ENCODE measurements around the gene MAP1B.

MAP1B gene

GRCh38 chr5:72194846-72195245 lies 87.6 kb downstream of the MAP1B start:
- peak in 1 of 2 donors; percentile 6 for DNase-seq (ENCODE audit: low read depth in 2 of 2)

- DNase-seq (ENCODE audit: low read depth in 2 of 2): no peak
Measured at GRCh38 chr5:72195581-72195980, 88.3 kb downstream of the MAP1B start.

GRCh38 chr5:72197393-72197792 lies 90.1 kb downstream of the MAP1B start:
- DNase-seq (ENCODE audit: low read depth in 2 of 2): no peak

- DNase-seq (ENCODE audit: low read depth in 2 of 2): no peak
Measured at GRCh38 chr5:72199681-72200080, 92.4 kb downstream of the MAP1B start.

- DNase-seq (ENCODE audit: low read depth in 2 of 2): no peak
Measured at GRCh38 chr5:72202331-72202825, 95.1 kb downstream of the MAP1B start.

GRCh38 chr5:72203251-72203845 lies 96.1 kb downstream of the MAP1B start:
- no peak for DNase-seq (ENCODE audit: low read depth in 2 of 2)

- DNase-seq (ENCODE audit: low read depth in 2 of 2): no peak
Measured at GRCh38 chr5:72204946-72205345, 97.7 kb downstream of the MAP1B start.

GRCh38 chr5:72205431-72206009 lies 98.2 kb downstream of the MAP1B start:
- DNase-seq (ENCODE audit: low read depth in 2 of 2): no peak

- DNase-seq (ENCODE audit: low read depth in 2 of 2): no peak
Measured at GRCh38 chr5:72206160-72206559, 98.9 kb downstream of the MAP1B start.

GRCh38 chr5:72206994-72207393 lies 99.7 kb downstream of the MAP1B start:
- no peak for DNase-seq (ENCODE audit: low read depth in 2 of 2)

- DNase-seq (ENCODE audit: low read depth in 2 of 2): no peak
Measured at GRCh38 chr5:72208324-72208926, 101.2 kb downstream of the MAP1B start.

GRCh38 chr5:72209147-72210115 lies 102.2 kb downstream of the MAP1B start:
- no peak for DNase-seq (ENCODE audit: low read depth in 2 of 2)

- DNase-seq (ENCODE audit: low read depth in 2 of 2): no peak
Measured at GRCh38 chr5:72210888-72211678, 103.8 kb downstream of the MAP1B start.

- DNase-seq (ENCODE audit: low read depth in 2 of 2): no peak
Measured at GRCh38 chr5:72212171-72212570, 104.9 kb downstream of the MAP1B start.

GRCh38 chr5:72213482-72213881 lies 106.2 kb downstream of the MAP1B start:
- DNase-seq (ENCODE audit: low read depth in 2 of 2): no peak

- DNase-seq (ENCODE audit: low read depth in 2 of 2): no peak
Measured at GRCh38 chr5:72214168-72214567, 106.9 kb downstream of the MAP1B start.

- DNase-seq (ENCODE audit: low read depth in 2 of 2): no peak
Measured at GRCh38 chr5:72216756-72217155, 109.5 kb downstream of the MAP1B start.

- no peak for DNase-seq (ENCODE audit: low read depth in 2 of 2)
Measured at GRCh38 chr5:72221099-72221498, 113.8 kb downstream of the MAP1B start.

- DNase-seq (ENCODE audit: low read depth in 2 of 2): no peak
Measured at GRCh38 chr5:72221541-72221940, 114.3 kb downstream of the MAP1B start.

- DNase-seq (ENCODE audit: low read depth in 2 of 2): no peak
Measured at GRCh38 chr5:72222521-72222920, 115.2 kb downstream of the MAP1B start.

- no peak for DNase-seq (ENCODE audit: low read depth in 2 of 2)
Measured at GRCh38 chr5:72223371-72223770, 116.1 kb downstream of the MAP1B start.
